SH-SY5Y (cell line): ENCODE results near the gene HOXA10.

Source experiments
- GATA2 ChIP-seq: IDR thresholded peaks from 2 replicates; pipeline ENCODE4 v1.6.1; 2011; ENCODE audit warnings: mild to moderate bottlenecking, low read depth, low read length
- GATA3 ChIP-seq: IDR thresholded peaks from 2 replicates; pipeline ENCODE4 v1.6.1; 2011; ENCODE audit warnings: low read depth, mild to moderate bottlenecking, low read length, moderate library complexity

DNA sequence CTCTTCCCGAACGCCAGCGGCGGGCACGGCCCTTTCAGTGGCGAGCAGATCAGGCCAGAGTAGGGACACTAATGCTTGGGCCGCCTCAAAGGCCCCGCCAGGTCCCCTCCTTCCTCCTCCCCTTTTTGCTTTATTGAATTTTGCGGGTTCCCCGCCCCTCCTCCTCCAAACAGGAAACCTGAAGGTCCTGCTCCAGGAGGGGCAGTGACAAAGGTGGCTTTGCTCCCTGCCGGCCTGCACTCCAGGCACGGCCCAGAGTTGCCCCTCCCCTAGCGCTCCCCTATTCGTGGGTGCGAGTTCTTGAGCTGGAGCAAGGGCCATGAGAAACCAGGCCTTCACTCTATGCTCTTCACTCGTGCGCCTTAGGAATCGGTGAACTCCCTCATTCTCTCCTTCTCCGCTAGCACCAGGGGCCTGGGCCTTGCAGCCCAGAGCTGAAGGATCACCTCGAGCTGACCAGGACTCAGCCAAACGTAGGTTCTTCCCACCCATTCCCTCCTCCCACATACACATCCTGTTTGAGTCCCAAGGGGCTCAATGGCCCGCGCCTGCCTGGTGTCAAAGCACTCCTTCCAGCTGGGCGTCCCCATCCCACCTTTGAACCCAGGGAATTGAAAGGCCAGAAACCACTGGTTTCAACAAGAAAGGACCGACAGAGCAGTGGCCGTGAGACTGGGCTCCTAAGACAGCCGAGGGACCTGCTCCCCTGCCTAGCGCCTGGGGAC is 25.9 kb downstream of the HOXA10 start:
- TF ChIP-seq GATA2 (no peak), GATA3 (no peak)
